Urinary bladder (tissue), 4 donors: ENCODE results near the gene ETNPPL. TPM values are rescaled to one million over a fixed set of nuclear protein-coding genes. Genes with fewer than 3 reads are reported as not detected.

Source experiments
- DNase-seq: peaks from one replicate; pipeline ENCODE4 v3.0.0-alpha.2; 2015; ENCODE audit errors: extremely low spot score
- H3K27ac ChIP-seq: one replicate; pipeline ENCODE4 v1.5.1; 2013; ENCODE audit warnings: low read depth, mild to moderate bottlenecking, moderate library complexity
- H3K36me3 ChIP-seq: one replicate; pipeline ENCODE4 v1.6.1; 2013; ENCODE audit warnings: mild to moderate bottlenecking, moderate library complexity; ENCODE audit not compliant: insufficient read depth
- H3K4me1 ChIP-seq: one replicate; pipeline ENCODE4 v1.6.1; 2013; ENCODE audit warnings: mild to moderate bottlenecking, moderate library complexity; ENCODE audit not compliant: insufficient read depth
- H3K4me3 ChIP-seq: one replicate; pipeline ENCODE4 v1.5.1; 2013; ENCODE audit warnings: low read depth, low read length
- WGBS: extraction: QIAGEN DNeasy Blood & Tissue Kit; methylation state at CpG from one replicate; pipeline ENCODE4 v1.1.7; 2013; 5-methylcytosine and 5-hydroxymethylcytosine counted together
- polyA plus RNA-seq: library from polyadenylated mRNA; stranded (reverse); fragments of 200-250 nt; gene quantifications from one replicate; pipeline ENCODE4 v1.2.3, GENCODE V29; 2013
- total RNA-seq: library from RNA; depleted of rRNA; stranded (reverse); fragments of >200 nt; gene quantifications from one replicate; pipeline ENCODE4 v1.2.3, GENCODE V29; 2014
- donor health status: healthy with polysubstance abuse.
- donor health status: healthy.

Gene ETNPPL
- total and polyA plus RNA-seq, 2 donors = 0.10 to 0.32 TPM

DNA sequence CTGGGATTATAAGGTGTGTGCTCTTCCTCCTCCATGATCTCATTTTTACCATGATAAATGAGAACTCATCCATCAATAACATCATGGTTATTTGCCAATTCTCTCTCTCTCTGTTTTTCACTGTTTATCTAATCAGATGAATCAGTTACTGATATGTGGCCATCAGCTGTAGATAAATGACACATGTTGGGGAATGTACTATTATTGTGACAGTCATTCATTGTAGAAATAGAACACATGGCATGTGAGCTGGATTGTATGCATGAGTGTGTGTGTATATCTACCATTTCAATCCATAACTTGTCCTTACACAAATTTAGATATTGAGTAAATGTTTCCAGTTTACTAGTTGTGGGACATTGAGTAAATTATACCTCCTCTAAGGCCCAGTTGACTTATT, 59.5 kb downstream of the ETNPPL start:
- H3K4me3 ChIP-seq = no peak overlapping the region
- H3K36me3 ChIP-seq = no peaks in the 10 kb centered on the region
- peaks cover 2% of the 10 kb centered on the region for H3K4me1 ChIP-seq
- DNase-seq = no peak
- no peak overlapping the region for H3K27ac ChIP-seq

DNA sequence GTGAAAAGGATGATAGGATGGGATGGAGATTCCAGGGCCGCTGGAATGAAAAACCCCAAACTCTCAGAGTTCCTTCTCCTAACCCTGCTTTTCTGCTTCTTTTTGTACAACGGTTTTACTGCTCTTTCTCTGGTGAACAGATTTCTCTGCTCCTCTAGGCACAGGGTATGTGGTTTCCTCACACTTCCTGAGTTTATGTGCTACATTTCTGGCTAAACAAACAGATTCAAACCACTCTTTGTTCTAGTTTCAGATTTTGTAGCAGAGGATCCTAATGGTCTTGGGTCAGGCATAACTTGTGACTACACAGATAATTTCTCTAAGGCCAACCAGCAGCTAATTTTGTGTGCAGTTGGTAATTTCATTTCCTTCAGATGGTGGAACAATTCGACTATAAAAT, 59.9 kb downstream of the ETNPPL start:
- DNase-seq = no peak
- Histone ChIP-seq H3K4me1 (peaks cover 2% of the 10 kb centered on the region), H3K27ac (no peak overlapping the region), H3K36me3 (no peaks in the 10 kb centered on the region), H3K4me3 (no peak overlapping the region)
- WGBS = 58% methylated on average over 3 of the region's 3 CpGs

DNA sequence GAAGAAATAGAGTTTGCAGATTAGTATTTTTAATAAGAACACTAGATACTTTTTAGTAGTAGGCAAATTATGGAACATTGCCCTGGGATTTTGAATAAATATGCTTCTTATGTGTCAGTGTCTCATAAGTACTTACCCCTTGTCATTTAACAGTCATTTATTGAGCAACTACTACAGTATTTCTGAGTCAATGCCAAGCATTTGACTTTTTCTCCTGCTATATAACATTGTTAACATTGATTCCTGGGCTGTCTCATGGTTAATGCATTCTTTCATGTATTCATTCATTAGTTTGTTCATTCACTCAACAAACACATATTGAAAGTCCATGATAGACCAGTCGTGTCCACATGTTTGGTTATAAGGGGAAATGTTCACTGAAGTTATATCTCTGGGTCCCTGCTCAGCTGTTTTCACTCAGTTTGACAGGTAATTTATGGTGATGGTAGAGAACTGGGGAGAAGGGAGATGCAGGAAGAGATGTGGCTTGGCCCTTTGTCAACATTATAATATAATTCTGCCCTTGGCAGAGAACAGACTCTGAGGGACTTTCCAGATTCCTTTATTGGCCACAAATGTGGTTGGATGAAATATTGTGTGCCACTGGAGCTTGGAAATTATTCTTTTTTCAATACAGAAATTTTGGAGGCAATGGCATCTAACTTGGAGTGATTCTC, 62.6 kb downstream of the ETNPPL start:
- 16% methylated on average over 1 of the region's 1 CpG for WGBS
- DNase-seq = no peak
- no peak overlapping the region for H3K27ac ChIP-seq
- no peaks in the 10 kb centered on the region for H3K36me3 ChIP-seq
- no peak overlapping the region for H3K4me3 ChIP-seq
- H3K4me1 ChIP-seq = peaks cover 2% of the 10 kb centered on the region

DNA sequence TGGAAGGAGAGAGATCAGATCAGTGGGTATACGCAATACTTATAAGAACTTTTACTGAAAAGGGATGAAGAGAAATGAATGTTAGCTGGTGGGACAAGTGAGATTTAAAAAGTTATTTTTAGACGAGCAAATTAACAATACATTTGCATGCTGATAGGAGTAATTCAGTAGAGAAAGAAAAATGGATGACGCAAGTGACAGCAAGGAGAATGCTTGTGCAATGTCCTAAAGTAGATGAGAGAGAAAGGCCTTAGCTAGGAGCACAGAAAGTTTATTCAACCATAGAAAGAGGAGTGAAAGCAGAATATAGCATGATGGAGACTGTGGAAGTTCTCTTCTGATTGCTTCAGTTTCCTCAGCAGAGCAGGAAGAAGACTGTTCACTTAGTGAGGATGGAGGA, 66.7 kb downstream of the ETNPPL start:
- no peak overlapping the region for H3K27ac ChIP-seq
- H3K36me3 ChIP-seq = no peaks in the 10 kb centered on the region
- 86% methylated on average over 3 of the region's 3 CpGs for WGBS
- peaks cover 2% of the 10 kb centered on the region for H3K4me1 ChIP-seq
- no peak overlapping the region for H3K4me3 ChIP-seq
- DNase-seq = no peak

DNA sequence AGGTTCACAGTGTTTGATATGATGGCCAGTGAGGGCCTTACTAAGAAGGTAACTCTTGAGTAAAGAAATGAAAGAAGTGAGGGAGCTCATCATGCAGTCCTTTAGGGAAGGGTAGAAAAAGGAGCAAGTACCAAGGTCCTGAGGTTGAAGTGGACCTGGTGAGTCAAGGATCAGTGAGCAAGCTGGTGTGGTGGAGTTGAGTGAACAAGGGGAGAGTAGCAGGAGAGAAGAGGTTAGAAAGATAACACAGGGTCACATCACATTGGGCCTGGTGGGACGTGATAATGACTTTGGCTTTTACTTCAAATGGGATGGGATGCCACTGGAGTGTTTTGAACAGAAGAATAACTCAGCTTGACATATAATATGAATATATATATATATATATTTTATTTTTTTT, 67.8 kb downstream of the ETNPPL start:
- H3K4me1 ChIP-seq = no peaks in the 10 kb centered on the region
- no peak for DNase-seq
- 90% methylated on average over 1 of the region's 1 CpG for WGBS
- H3K27ac ChIP-seq = no peak overlapping the region
- H3K36me3 ChIP-seq = no peaks in the 10 kb centered on the region
- H3K4me3 ChIP-seq = no peak overlapping the region

DNA sequence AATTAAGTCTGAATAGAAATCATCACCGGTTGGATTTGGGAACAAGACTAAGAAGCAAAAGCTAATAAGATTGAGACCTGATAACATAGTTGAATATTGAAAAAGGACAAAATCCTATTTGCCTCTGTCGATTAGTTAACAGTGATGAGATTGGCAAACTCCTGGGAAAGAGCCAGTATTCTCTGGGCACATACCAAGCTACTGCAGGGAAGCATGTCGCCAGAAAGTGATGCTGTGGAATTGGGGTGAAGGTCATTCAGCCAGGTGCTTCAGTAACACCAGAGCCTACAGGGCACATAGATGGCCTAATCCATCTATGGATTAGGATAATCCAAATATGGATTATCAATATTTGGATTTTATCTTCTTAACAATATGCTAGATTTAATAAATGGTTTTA, 68.4 kb downstream of the ETNPPL start:
- no peak for DNase-seq
- H3K36me3 ChIP-seq = no peaks in the 10 kb centered on the region
- H3K27ac ChIP-seq = no peak overlapping the region
- no peak overlapping the region for H3K4me3 ChIP-seq
- 72% methylated on average over 3 of the region's 3 CpGs for WGBS
- no peaks in the 10 kb centered on the region for H3K4me1 ChIP-seq

DNA sequence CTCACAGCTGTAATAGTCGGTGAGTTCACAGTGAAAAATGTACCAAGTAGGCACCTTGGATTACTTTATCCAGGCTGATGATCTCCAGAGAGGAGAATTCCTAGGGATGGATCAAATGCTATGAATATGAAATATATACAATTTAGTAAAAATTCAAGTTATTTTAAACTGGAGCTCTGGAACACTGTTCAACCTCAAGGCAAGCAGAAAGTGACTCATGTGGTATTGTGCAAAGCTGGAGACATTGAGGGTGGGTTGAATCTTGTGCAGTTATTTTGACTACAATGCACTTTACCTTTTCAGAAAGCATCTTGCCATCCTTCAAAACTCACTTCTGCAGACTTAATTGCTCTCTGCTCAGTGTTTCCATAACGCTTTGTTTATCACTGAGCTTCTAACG, 69.0 kb downstream of the ETNPPL start:
- no peaks in the 10 kb centered on the region for H3K4me1 ChIP-seq
- WGBS = 73% methylated on average over 3 of the region's 3 CpGs
- no peaks in the 10 kb centered on the region for H3K36me3 ChIP-seq
- no peak for DNase-seq
- no peak overlapping the region for H3K4me3 ChIP-seq
- no peak overlapping the region for H3K27ac ChIP-seq

DNA sequence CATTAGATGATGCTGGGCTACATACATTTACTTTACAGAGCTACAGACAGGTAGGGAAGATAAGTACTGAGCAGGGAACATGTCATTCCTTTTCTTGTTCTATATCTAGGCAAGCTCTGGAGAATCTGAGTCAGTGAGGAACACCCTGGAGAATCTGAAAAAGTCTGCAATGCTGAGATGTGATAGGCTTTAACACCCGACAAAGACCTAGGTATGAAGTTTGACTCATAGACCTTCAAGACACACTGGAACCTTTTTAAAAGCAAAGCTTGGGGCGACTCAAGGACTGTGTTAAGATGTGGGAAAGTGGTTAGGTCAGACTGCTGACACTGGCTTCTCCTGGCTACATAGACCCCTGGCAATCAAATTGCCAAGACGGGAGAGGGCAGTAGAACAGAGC, 69.6 kb downstream of the ETNPPL start:
- WGBS = 85% methylated on average over 3 of the region's 3 CpGs
- Histone ChIP-seq H3K4me1 (no peaks in the 10 kb centered on the region), H3K36me3 (no peaks in the 10 kb centered on the region), H3K4me3 (no peak overlapping the region), H3K27ac (no peak overlapping the region)
- no peak for DNase-seq

Other genes starting within 250 kb of the ETNPPL start
- gene RPL34, start 142.5 kb downstream of the ETNPPL start, total RNA-seq = 2,015 TPM
- gene RPL34, start 142.5 kb downstream of the ETNPPL start, polyA plus RNA-seq = 3,590 TPM
- gene OSTC, start 112.5 kb downstream of the ETNPPL start, total RNA-seq = 150 TPM
- 98.7 TPM for gene OSTC, start 112.5 kb downstream of the ETNPPL start, polyA plus RNA-seq